Activated CD8-positive, alpha-beta T cell treated with anti-CD3 and anti-CD28 coated beads for 36 hours (primary cell): ENCODE data around the gene ANAPC2. TPM values are rescaled to one million over a fixed set of nuclear protein-coding genes. Genes with fewer than 3 reads are reported as not detected.

Source experiments
- ATAC-seq: fragments of 200-7000 bp; cut with Tn5 transposase; one replicate; pipeline ENCODE4 v1.10.0; 2021; ENCODE audit warnings: mild to moderate bottlenecking, moderate library complexity
- CTCF ChIA-PET: fragments of 350-600 bp; sonication (Branson Sonifier 250); formaldehyde crosslinking; loops from one replicate; lab custom pipeline; 2021; ENCODE audit warnings: antibody characterized with exemption; lab: Charles Lee
- POLR2A ChIA-PET: fragments of 350-600 bp; sonication (Branson Sonifier 250); formaldehyde crosslinking; loops from one replicate; lab custom pipeline; 2021; ENCODE audit warnings: antibody characterized with exemption; lab: Charles Lee
- DNase-seq: peaks from one replicate; pipeline ENCODE4 v3.0.0-alpha.2; 2020
- H3K27ac Mint-ChIP-seq: one replicate; pipeline ENCODE4 v1.8.0; 2021; ENCODE audit warnings: mild to moderate bottlenecking, mixed read lengths
- H3K27me3 Mint-ChIP-seq: one replicate; pipeline ENCODE4 v1.8.0; 2021; ENCODE audit warnings: mixed read lengths
- H3K36me3 Mint-ChIP-seq: one replicate; pipeline ENCODE4 v1.8.0; 2021; ENCODE audit warnings: low read depth, mixed read lengths
- H3K4me1 Mint-ChIP-seq: one replicate; pipeline ENCODE4 v1.8.0; 2021; ENCODE audit warnings: low read depth, mixed read lengths
- H3K4me3 Mint-ChIP-seq: one replicate; pipeline ENCODE4 v1.8.0; 2021; ENCODE audit warnings: mild to moderate bottlenecking, moderate library complexity, mixed read lengths
- H3K9me3 Mint-ChIP-seq: one replicate; pipeline ENCODE4 v1.8.0; 2021; ENCODE audit warnings: mixed read lengths
- CTCF ChIP-seq: fragments of 200-600 bp; IDR thresholded peaks from one replicate; pipeline ENCODE4 v1.8.0; 2022; ENCODE audit warnings: antibody characterized with exemption, mild to moderate bottlenecking
- intact Hi-C: fragments of 100-400 bp; cut with micrococcal nuclease; formaldehyde crosslinking; loops from one replicate; pipeline ENCODE4 v1.10.0; 2022
- total RNA-seq, 2 experiments: library from RNA; stranded (reverse); gene quantifications; one replicate each; pipeline ENCODE4 v1.2.3, GENCODE V29; 2021

Gene ANAPC2
- total RNA-seq, 2 experiments from 2014 or later = 38.6 to 39.6 TPM

GRCh38 chr9:137180491-137180890, 7.9 kb downstream of the ANAPC2 start:
- POLR2A ChIA-PET = interaction anchor here (0.7 to 1.5 kb wide), 6 partner anchors 10 to 94 kb away, joined by 3 to 7 read pairs (median 4); partner anchors contain the start of genes CYSRT1, LRRC26, MAN1B1 and TMEM210
- Mint-ChIP-seq H3K36me3 (peaks cover 4% of the 10 kb centered on the region), H3K4me1 (peaks cover 2% of the 10 kb centered on the region), H3K9me3 (no peaks in the 10 kb centered on the region), H3K27me3 (no peaks in the 10 kb centered on the region), H3K4me3 (no peak overlapping the region), H3K27ac (no peak overlapping the region)
- DNase-seq (no peak), ATAC-seq (no peak)
- intact Hi-C loops = no loop called here
- no peak for TF ChIP-seq CTCF
- CTCF ChIA-PET = no interaction called here

GRCh38 chr9:137179761-137180160, 8.6 kb downstream of the ANAPC2 start:
- DNase-seq (no peak), ATAC-seq (no peak)
- no peak overlapping the region for H3K4me3 Mint-ChIP-seq
- no peaks in the 10 kb centered on the region for H3K27me3 Mint-ChIP-seq
- H3K9me3 Mint-ChIP-seq = no peaks in the 10 kb centered on the region
- no peak for TF ChIP-seq CTCF
- H3K36me3 Mint-ChIP-seq = peaks cover 4% of the 10 kb centered on the region
- no peaks in the 10 kb centered on the region for H3K4me1 Mint-ChIP-seq
- intact Hi-C loops = loop anchor here (10.0 kb wide), 1 partner anchor 55 kb away; no protein-coding TSS in a partner anchor
- ChIA-PET POLR2A (interaction anchor here (0.8 to 1.1 kb wide), 2 partner anchors 13 to 30 kb away, joined by 3 to 4 read pairs; no protein-coding TSS in a partner anchor), CTCF (interaction anchor here (0.9 to 1.4 kb wide), 2 partner anchors 18 to 57 kb away, joined by 3 to 4 read pairs; no protein-coding TSS in a partner anchor)
- no peak overlapping the region for H3K27ac Mint-ChIP-seq

GRCh38 chr9:137178939-137179630, 9.3 kb downstream of the ANAPC2 start:
- no peak for ATAC-seq
- intact Hi-C loops = loop anchor here (10.0 kb wide), 1 partner anchor 54 kb away; no protein-coding TSS in a partner anchor

GRCh38 chr9:137178201-137178938, 10.0 kb downstream of the ANAPC2 start:
- intact Hi-C loops = loop anchor here (10.0 kb wide), 1 partner anchor 54 kb away; no protein-coding TSS in a partner anchor
- Mint-ChIP-seq H3K36me3 (peaks cover 4% of the 10 kb centered on the region), H3K4me3 (no peak overlapping the region), H3K27me3 (no peaks in the 10 kb centered on the region), H3K9me3 (no peaks in the 10 kb centered on the region), H3K27ac (no peak overlapping the region), H3K4me1 (peaks cover 5% of the 10 kb centered on the region)
- DNase-seq = no peak
- ChIA-PET POLR2A (interaction anchor here (0.6 to 1.1 kb wide), 4 partner anchors 8 to 29 kb away, joined by 3 to 4 read pairs (median 3); partner anchors contain the start of gene TPRN), CTCF (interaction anchor here (0.9 to 2.0 kb wide), 4 partner anchors 8 to 58 kb away, joined by 3 to 9 read pairs (median 4); partner anchors contain the start of genes LRRC26 and RNF224)
- TF ChIP-seq CTCF = no peak
- ATAC-seq = no peak

More at GRCh38 chr9:137178939-137179630, 9.3 kb downstream of the ANAPC2 start:
- H3K4me3 Mint-ChIP-seq = no peak overlapping the region
- DNase-seq = no peak
- no peaks in the 10 kb centered on the region for H3K27me3 Mint-ChIP-seq
- no peak for TF ChIP-seq CTCF
- no peak overlapping the region for H3K27ac Mint-ChIP-seq
- ChIA-PET CTCF (interaction anchor here (0.9 to 1.4 kb wide), 2 partner anchors 17 to 57 kb away, joined by 3 to 4 read pairs; no protein-coding TSS in a partner anchor), POLR2A (interaction anchor here (0.9 to 1.1 kb wide), 3 partner anchors 8 to 30 kb away, joined by 3 to 4 read pairs (median 3); no protein-coding TSS in a partner anchor)
- H3K36me3 Mint-ChIP-seq = peaks cover 4% of the 10 kb centered on the region
- H3K9me3 Mint-ChIP-seq = no peaks in the 10 kb centered on the region
- H3K4me1 Mint-ChIP-seq = peaks cover 1% of the 10 kb centered on the region
